ENCODE results near the gene RAB5B. TPM values are rescaled to one million over a fixed set of nuclear protein-coding genes. Genes with fewer than 3 reads are reported as not detected.

Gene RAB5B
- total and polyA plus RNA-seq, 10 of the 15 experiments (the other 5 are each of a cell fraction or from before 2014, with no cell fraction given) = 7.5 to 149 (median 37.8) TPM

DNA sequence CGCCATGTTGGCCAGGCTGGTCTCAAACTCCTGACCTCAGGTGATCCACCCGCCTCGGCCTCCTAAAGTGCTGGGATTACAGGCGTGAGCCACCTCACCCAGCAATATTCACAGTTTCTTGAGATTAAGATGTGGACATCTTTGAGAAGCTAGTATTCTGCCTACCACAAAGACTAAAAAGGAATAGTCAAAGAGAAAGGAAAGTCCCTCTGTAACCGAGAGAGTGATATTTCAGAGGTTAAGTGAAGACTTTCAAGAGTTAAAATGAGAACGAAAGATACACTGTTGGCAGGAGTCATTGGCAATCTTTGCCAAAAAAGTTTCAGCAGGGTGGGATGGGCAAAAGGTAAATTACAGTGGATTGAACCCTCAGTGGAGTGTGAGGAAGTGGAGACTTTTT lies 27.3 kb upstream of the RAB5B start:
- peaks cover 0 to 16% of the 10 kb centered on the region in 2 experiments; a peak in 2 of 4 replicates for H3K36me3 ChIP-seq (ENCODE audit: control insufficient read depth in 2 of 2, insufficient read depth in 2 of 2, low read length in 1 of 2)
- FAIRE-seq = no peak
- no peaks in the 10 kb centered on the region for H3K27me3 ChIP-seq (replicated peaks in 1 of 2; ENCODE audit: control insufficient read depth in 2 of 2, insufficient read depth in 2 of 2, low read length in 1 of 2)
- H3K9me3 ChIP-seq (replicated peaks; ENCODE audit: control insufficient read depth, insufficient read depth, low read length) = no peaks in the 10 kb centered on the region
- H3K4me1 ChIP-seq (ENCODE audit: control insufficient read depth, insufficient read depth, low read length) = peaks cover 15% of the 10 kb centered on the region
- SMC1A ChIA-PET (ENCODE audit: uncharacterized antibody, unreplicated experiment) = interaction anchor here (1.1 to 1.7 kb wide), 4 partner anchors 12 to 208 kb away, joined by 3 to 6 read pairs (median 4); partner anchors contain the start of gene RAB5B
- no peaks in the 10 kb centered on the region for H3K79me2 ChIP-seq (ENCODE audit: control insufficient read depth, insufficient read depth, low read length)
- BruUV-seq (replicated peaks) = no TSS peak
- RAD21 ChIA-PET (ENCODE audit: unreplicated experiment) = interaction anchor here (0.7 to 2.0 kb wide), 4 partner anchors 27 to 209 kb away, joined by 3 to 8 read pairs (median 4); partner anchors contain the start of gene RAB5B
- intact Hi-C loops (cut with micrococcal nuclease; ENCODE audit: unreplicated experiment) (no loop called here), in situ Hi-C loops (cut with MboI) (no loop called here)
- ATAC-seq = peak; percentile 97
- 0 out of 2 replicates have a peak overlapping the region, but pooled peaks have one; percentile 29 for H3K9ac ChIP-seq (ENCODE audit: control insufficient read depth, insufficient read depth, low read length)
- WGBS (ENCODE audit: insufficient coverage, insufficient replicate concordance, low lambda C conversion rate, missing lambda C conversion rate) = 45% methylated on average over 6 of the region's 6 CpGs
- H3K4me3 ChIP-seq = 0 out of 2 replicates have a peak overlapping the region, but pooled peaks have one; percentile 24
- H3K27ac ChIP-seq (ENCODE audit: control insufficient read depth, insufficient read depth) = peak overlapping the region; percentile 61
- peak overlapping the region; percentile 59 for H3K4me2 ChIP-seq (ENCODE audit: control insufficient read depth, insufficient read depth)
- H4K20me1 ChIP-seq (ENCODE audit: control insufficient read depth, insufficient read depth) = no peaks in the 10 kb centered on the region
- no peak for DNase-seq (ENCODE audit: low read depth, low spot score)
- H2AFZ ChIP-seq (ENCODE audit: control insufficient read depth, low read depth, low read length) = no peak overlapping the region
- POLR2A ChIA-PET = interaction anchor here (0.6 to 1.2 kb wide), 5 partner anchors 13 to 648 kb away, joined by 3 to 7 read pairs (median 5); partner anchors contain the start of gene RAB5B
- CTCF ChIA-PET = interaction anchor here (1.2 to 4.0 kb wide), 3 partner anchors 13 to 208 kb away, joined by 3 to 31 read pairs (median 5); no protein-coding TSS in a partner anchor
- TF ChIP-seq IKZF2 (IDR thresholded peaks at IDR 0.05) (no peak), POLR2AphosphoS5 (IDR thresholded peaks at IDR 0.05; ENCODE audit: low read length) (no peak), RUNX3 (IDR thresholded peaks at IDR 0.05; ENCODE audit: low read length) (peak; percentile 47; the same call in 1 of the 2 replicates)
- TF ChIP-seq, protein P1, sequence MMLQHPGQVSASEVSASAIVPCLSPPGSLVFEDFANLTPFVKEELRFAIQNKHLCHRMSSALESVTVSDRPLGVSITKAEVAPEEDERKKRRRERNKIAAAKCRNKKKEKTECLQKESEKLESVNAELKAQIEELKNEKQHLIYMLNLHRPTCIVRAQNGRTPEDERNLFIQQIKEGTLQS (IDR thresholded peaks at IDR 0.05; ENCODE audit: borderline replicate concordance, extremely low read depth, low read depth, low read length) = no peak
- TF ChIP-seq, protein P2, sequence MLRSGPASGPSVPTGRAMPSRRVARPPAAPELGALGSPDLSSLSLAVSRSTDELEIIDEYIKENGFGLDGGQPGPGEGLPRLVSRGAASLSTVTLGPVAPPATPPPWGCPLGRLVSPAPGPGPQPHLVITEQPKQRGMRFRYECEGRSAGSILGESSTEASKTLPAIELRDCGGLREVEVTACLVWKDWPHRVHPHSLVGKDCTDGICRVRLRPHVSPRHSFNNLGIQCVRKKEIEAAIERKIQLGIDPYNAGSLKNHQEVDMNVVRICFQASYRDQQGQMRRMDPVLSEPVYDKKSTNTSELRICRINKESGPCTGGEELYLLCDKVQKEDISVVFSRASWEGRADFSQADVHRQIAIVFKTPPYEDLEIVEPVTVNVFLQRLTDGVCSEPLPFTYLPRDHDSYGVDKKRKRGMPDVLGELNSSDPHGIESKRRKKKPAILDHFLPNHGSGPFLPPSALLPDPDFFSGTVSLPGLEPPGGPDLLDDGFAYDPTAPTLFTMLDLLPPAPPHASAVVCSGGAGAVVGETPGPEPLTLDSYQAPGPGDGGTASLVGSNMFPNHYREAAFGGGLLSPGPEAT (IDR thresholded peaks at IDR 0.05; ENCODE audit: low read depth) = peak; percentile 73
- TF ChIP-seq, protein P3, sequence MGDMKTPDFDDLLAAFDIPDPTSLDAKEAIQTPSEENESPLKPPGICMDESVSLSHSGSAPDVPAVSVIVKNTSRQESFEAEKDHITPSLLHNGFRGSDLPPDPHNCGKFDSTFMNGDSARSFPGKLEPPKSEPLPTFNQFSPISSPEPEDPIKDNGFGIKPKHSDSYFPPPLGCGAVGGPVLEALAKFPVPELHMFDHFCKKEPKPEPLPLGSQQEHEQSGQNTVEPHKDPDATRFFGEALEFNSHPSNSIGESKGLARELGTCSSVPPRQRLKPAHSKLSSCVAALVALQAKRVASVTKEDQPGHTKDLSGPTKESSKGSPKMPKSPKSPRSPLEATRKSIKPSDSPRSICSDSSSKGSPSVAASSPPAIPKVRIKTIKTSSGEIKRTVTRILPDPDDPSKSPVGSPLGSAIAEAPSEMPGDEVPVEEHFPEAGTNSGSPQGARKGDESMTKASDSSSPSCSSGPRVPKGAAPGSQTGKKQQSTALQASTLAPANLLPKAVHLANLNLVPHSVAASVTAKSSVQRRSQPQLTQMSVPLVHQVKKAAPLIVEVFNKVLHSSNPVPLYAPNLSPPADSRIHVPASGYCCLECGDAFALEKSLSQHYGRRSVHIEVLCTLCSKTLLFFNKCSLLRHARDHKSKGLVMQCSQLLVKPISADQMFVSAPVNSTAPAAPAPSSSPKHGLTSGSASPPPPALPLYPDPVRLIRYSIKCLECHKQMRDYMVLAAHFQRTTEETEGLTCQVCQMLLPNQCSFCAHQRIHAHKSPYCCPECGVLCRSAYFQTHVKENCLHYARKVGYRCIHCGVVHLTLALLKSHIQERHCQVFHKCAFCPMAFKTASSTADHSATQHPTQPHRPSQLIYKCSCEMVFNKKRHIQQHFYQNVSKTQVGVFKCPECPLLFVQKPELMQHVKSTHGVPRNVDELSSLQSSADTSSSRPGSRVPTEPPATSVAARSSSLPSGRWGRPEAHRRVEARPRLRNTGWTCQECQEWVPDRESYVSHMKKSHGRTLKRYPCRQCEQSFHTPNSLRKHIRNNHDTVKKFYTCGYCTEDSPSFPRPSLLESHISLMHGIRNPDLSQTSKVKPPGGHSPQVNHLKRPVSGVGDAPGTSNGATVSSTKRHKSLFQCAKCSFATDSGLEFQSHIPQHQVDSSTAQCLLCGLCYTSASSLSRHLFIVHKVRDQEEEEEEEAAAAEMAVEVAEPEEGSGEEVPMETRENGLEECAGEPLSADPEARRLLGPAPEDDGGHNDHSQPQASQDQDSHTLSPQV (IDR thresholded peaks at IDR 0.05) = no peak
